A549 (cell line): ENCODE measurements around the gene DLL4. TPM values are rescaled to one million over a fixed set of nuclear protein-coding genes. Genes with fewer than 3 reads are reported as not detected.

Experiments
- ATAC-seq, 2 experiments: fragments of 200-7000 bp in 1 of 2; fragments of >200 bp in 1 of 2; cut with Nextera tagmentation in 1 of 2; cut with Tn5 transposase in 1 of 2; 3 replicates each; pipeline versions ENCODE4 v1.8.0 to v1.9.1; 2018 to 2020; ENCODE audit warnings: mild to moderate bottlenecking in 1 of 2, moderate library complexity in 1 of 2
- CTCF ChIA-PET: fragments of 300-600 bp; sonication (Branson Sonifier 250); formaldehyde crosslinking; extraction: SDS; loops from one replicate; lab custom pipeline; 2021; ENCODE audit warnings: antibody characterized with exemption, inconsistent platforms; lab: Yijun Ruan, JAX
- POLR2A ChIA-PET: fragments of 350-600 bp; formaldehyde crosslinking; extraction: SDS; loops from one replicate; lab custom pipeline; 2021; ENCODE audit warnings: antibody characterized with exemption, inconsistent platforms; lab: Yijun Ruan, JAX
- DNase-seq, 2 experiments: peaks; one replicate each; pipeline versions ENCODE4 v3.0.0 to v3.0.0-alpha.2; 2011 to 2016; ENCODE audit warnings: low read depth in 1 of 2, low spot score in 1 of 2
- FAIRE-seq: peaks from 2 replicates; lab custom pipeline; 2011; peaks lifted over from hg19 to GRCh38; lab: Jason Lieb, UNC
- H3K27ac ChIP-seq, 2 experiments: fragments of >200 bp; sonication (Bioruptor Twin); formaldehyde crosslinking; 3 replicates each; pipeline ENCODE4 v1.5.1; 2016 to 2017
- H3K4me1 ChIP-seq: fragments of >200 bp; sonication (Bioruptor Twin); formaldehyde crosslinking; 3 replicates; pipeline ENCODE4 v1.6.1; 2016
- H3K4me2 ChIP-seq: fragments of >200 bp; sonication (Bioruptor Twin); formaldehyde crosslinking; 3 replicates; pipeline ENCODE4 v1.6.1; 2016
- H3K4me3 ChIP-seq: fragments of >200 bp; sonication (Bioruptor Twin); formaldehyde crosslinking; 3 replicates; pipeline ENCODE4 v1.5.1; 2016
- H3K9me3 ChIP-seq: fragments of >200 bp; sonication (Bioruptor Twin); formaldehyde crosslinking; 3 replicates; pipeline ENCODE4 v1.6.1; 2016
- CHD4 ChIP-seq: fragments of 200-600 bp; sonication (generic); IDR thresholded peaks from 2 replicates; pipeline ENCODE4 v1.6.1; 2016; ENCODE audit warnings: antibody characterized with exemption, mild to moderate bottlenecking, borderline replicate concordance
- HEYL ChIP-seq: fragments of 250-450 bp; sonication (Bioruptor Pico); IDR thresholded peaks from 2 replicates; pipeline ENCODE4 v1.8.0; 2021; ENCODE audit warnings: mild to moderate bottlenecking, moderate library complexity
- HOXA7 ChIP-seq: fragments of 250-450 bp; sonication (Bioruptor Pico); IDR thresholded peaks from 2 replicates; pipeline ENCODE4 v1.5.0; 2020; ENCODE audit warnings: mild to moderate bottlenecking, moderate library complexity
- HOXB13 ChIP-seq: fragments of 250-450 bp; sonication (Bioruptor Pico); IDR thresholded peaks from 2 replicates; pipeline ENCODE4 v1.5.0; 2020; ENCODE audit warnings: low read depth, mild to moderate bottlenecking, moderate library complexity
- JUN ChIP-seq, 2 experiments: fragments of >200 bp; sonication (Bioruptor Twin); formaldehyde crosslinking; IDR thresholded peaks; 2 replicates in 1 of 2; 3 replicates in 1 of 2; pipeline ENCODE4 v1.6.1; 2016 to 2017
- MYC ChIP-seq: IDR thresholded peaks from 2 replicates; pipeline ENCODE4 v1.6.1; 2012; ENCODE audit warnings: mild to moderate bottlenecking, inconsistent platforms, low read length, improper control_type of control experiment, borderline replicate concordance
- RAD21 ChIP-seq, 2 experiments: fragments of >200 bp in 1 of 2; sonication (Bioruptor Twin) in 1 of 2; formaldehyde crosslinking in 1 of 2; IDR thresholded peaks in 1 of 2; conservative IDR thresholded peaks in 1 of 2; 2 replicates in 1 of 2; 3 replicates in 1 of 2; pipeline ENCODE4 v1.6.1; 2012 to 2018; ENCODE audit warnings: inconsistent platforms in 1 of 2
- RNF2 ChIP-seq: fragments of 200-600 bp; sonication (generic); IDR thresholded peaks from 2 replicates; pipeline ENCODE4 v1.6.1; 2016; ENCODE audit warnings: low read depth, mild to moderate bottlenecking, antibody characterized with exemption, moderate library complexity, borderline replicate concordance
- SMC3 ChIP-seq: fragments of >200 bp; sonication (Bioruptor Twin); formaldehyde crosslinking; IDR thresholded peaks from 3 replicates; pipeline ENCODE4 v1.6.1; 2018; ENCODE audit warnings: inconsistent platforms
- ZNF302 ChIP-seq: fragments of 250-450 bp; sonication (Bioruptor Pico); IDR thresholded peaks from 2 replicates; pipeline ENCODE4 v1.9.0; 2021; ENCODE audit warnings: inconsistent platforms, mild to moderate bottlenecking, moderate library complexity
- WGBS: methylation state at CpG from one replicate; pipeline ENCODE4 v1.1.6; 2017; ENCODE audit errors: missing lambda C conversion rate; 5-methylcytosine and 5-hydroxymethylcytosine counted together
- polyA plus RNA-seq, 4 experiments: library from polyadenylated mRNA; depleted of rRNA in 3 of 4; stranded (reverse); fragments of >200 nt; fragmentation: RNase III in 1 of 4; extraction: RNeasy Plus Mini Kit Qiagen cat#74134 plus additional on column Dnase treatment in 1 of 4; gene quantifications; 2 replicates in 3 of 4; 3 replicates in 1 of 4; pipeline ENCODE4 v1.2.3, GENCODE V29; 2011 to 2017
- TF ChIP-seq, protein P1 (sequence below): fragments of 450-650 bp; IDR thresholded peaks from 2 replicates; pipeline ENCODE4 v1.6.1; 2014; ENCODE audit warnings: antibody characterized with exemption
- TF ChIP-seq, protein P2 (sequence below): fragments of >200 bp; sonication (Bioruptor Twin); formaldehyde crosslinking; IDR thresholded peaks from 2 replicates; pipeline ENCODE4 v1.6.1; 2016
- TF ChIP-seq, protein P3 (sequence below): fragments of >200 bp; sonication (Bioruptor Twin); formaldehyde crosslinking; IDR thresholded peaks from 3 replicates; pipeline ENCODE4 v1.5.1; 2016
- TF ChIP-seq, protein P4 (sequence below): fragments of 150-350 bp; IDR thresholded peaks from 2 replicates; pipeline ENCODE4 v1.6.1; 2014; ENCODE audit warnings: low read depth, mild to moderate bottlenecking, low read length

The DLL4 gene
- polyA plus RNA-seq, 2 of the 4 experiments (the other 2 are of a cell fraction), result 0.09 to 0.28 TPM

DNA sequence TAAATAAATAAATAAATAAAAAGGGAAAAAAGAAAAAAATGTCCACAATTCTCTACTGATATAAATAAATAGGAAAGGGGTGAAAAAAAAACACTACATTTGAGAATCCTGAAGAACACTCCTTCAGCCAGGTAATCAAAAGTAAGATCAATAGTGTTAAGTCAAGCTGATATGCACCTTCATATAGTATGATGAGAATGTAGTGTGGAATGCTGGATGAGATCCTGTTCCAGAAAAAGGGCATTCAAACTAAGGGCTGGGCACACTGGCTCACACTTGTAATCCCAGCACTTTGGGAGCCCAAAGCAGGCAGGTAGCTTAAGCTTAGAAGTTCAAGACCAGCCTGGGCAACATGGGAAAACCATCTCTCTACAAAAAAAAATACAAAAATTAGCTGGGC lies 40.0 kb upstream of the DLL4 start:
- no peak for TF ChIP-seq HEYL (CRISPR knock-in tag)
- no peak for TF ChIP-seq JUN (IDR thresholded peaks at IDR 0.05)
- H3K9me3 ChIP-seq, result no peaks in the 10 kb centered on the region
- H3K4me1 ChIP-seq, result peaks cover 6% of the 10 kb centered on the region
- no peak overlapping the region for H3K4me2 ChIP-seq
- ChIA-PET CTCF (interaction anchor here (0.6 to 2.7 kb wide), 3 partner anchors 12 to 284 kb away, joined by 3 to 11 read pairs (median 3); partner anchors contain the start of gene RHOV), POLR2A (no interaction called here)
- no peak for DNase-seq
- no peak overlapping the region for H3K27ac ChIP-seq
- H3K4me3 ChIP-seq, result no peak overlapping the region
- no peak for ATAC-seq
- no peak for FAIRE-seq

DNA sequence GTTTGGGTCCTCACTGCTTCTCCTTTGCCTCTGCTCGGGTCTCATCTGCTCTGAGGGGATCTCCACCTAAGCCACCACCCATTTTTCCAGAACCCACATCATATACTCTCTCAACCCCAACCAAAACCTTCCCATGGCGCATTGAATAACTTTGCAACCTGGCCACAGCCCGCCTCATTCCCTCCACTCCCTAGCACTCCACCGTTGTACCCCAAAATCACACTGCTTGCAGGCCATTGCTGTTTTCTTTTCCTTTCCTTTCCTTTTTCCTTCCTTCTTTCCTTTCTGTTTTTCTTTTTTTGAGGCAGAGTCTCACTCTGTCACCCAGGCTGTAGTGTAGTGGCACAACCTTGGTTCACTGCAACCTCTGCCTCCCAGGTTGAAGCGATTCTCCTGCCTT lies 38.0 kb upstream of the DLL4 start:
- ChIA-PET CTCF (interaction anchor here (1.1 to 3.2 kb wide), 17 partner anchors 8 to 292 kb away, joined by 3 to 156 read pairs (median 5); partner anchors contain the start of genes GCHFR and RHOV), POLR2A (interaction anchor here (1.5 kb wide), 1 partner anchor 18 kb away, joined by 5 read pairs; no protein-coding TSS in a partner anchor)
- Histone ChIP-seq H3K4me1 (peaks cover 12% of the 10 kb centered on the region), H3K4me3 (no peak overlapping the region), H3K27ac (peak overlapping the region; percentile 22 to 66; a peak in 1 of 6 replicates), H3K9me3 (no peaks in the 10 kb centered on the region), H3K4me2 (no peak overlapping the region)
- FAIRE-seq (no peak), DNase-seq (no peak), ATAC-seq (no peak)
- WGBS, result 67% methylated on average over 5 of the region's 5 CpGs
- no peak for TF ChIP-seq HOXB13 (CRISPR knock-in tag)
- no peak for TF ChIP-seq RNF2

DNA sequence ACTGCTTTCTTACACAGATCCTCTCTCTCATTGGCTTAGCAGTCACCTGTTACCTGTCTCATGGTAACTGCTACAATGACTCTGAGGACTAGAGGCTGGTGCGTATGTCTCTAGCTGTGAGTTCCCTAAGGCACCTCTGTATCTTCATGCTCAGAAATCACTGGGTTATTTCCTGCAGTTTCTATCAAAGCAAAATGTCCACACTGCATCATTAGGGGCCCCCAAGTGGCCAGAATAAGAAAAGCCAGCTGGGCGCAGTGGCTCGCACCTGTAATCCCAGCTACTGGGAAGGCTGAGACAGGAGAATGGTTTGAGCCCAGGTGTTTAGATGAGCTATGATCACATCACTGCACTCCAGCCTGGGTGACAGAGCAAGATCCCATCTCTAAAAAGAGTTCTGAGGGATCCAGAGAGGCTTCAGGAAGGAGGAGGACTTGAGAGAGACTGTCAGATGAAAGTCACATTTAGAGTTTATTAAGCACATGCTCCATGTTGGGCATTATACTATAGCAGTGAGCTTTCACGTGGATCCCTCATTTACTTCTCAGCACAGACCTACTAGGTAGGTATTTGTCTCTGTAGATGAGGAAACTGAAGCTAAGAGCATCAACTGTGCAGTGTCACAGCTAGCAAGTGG lies 37.2 kb upstream of the DLL4 start:
- peak; percentile 31 to 46; a peak in 5 of 6 replicates for ATAC-seq
- H3K9me3 ChIP-seq, result no peaks in the 10 kb centered on the region
- ChIA-PET POLR2A (interaction anchor here (0.8 to 1.5 kb wide), 3 partner anchors 18 to 127 kb away, joined by 3 to 17 read pairs (median 5); no protein-coding TSS in a partner anchor), CTCF (interaction anchor here (0.8 to 3.2 kb wide), 30 partner anchors 9 to 293 kb away, joined by 3 to 156 read pairs (median 4); partner anchors contain the start of genes GCHFR and RHOV)
- TF ChIP-seq ZNF302 (CRISPR knock-in tag) (no peak), HOXA7 (CRISPR knock-in tag) (no peak), CHD4 (no peak), RAD21 (conservative IDR thresholded peaks at IDR 0.05 in 1 of 2, IDR thresholded peaks at IDR 0.05 in 1 of 2) (peak; percentile 69 to 70), SMC3 (peak; percentile 68), MYC (no peak)
- TF ChIP-seq, protein P1, sequence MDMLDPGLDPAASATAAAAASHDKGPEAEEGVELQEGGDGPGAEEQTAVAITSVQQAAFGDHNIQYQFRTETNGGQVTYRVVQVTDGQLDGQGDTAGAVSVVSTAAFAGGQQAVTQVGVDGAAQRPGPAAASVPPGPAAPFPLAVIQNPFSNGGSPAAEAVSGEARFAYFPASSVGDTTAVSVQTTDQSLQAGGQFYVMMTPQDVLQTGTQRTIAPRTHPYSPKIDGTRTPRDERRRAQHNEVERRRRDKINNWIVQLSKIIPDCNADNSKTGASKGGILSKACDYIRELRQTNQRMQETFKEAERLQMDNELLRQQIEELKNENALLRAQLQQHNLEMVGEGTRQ, result no peak
- TF ChIP-seq, protein P2, sequence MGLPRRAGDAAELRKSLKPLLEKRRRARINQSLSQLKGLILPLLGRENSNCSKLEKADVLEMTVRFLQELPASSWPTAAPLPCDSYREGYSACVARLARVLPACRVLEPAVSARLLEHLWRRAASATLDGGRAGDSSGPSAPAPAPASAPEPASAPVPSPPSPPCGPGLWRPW, result no peak
- TF ChIP-seq, protein P3, sequence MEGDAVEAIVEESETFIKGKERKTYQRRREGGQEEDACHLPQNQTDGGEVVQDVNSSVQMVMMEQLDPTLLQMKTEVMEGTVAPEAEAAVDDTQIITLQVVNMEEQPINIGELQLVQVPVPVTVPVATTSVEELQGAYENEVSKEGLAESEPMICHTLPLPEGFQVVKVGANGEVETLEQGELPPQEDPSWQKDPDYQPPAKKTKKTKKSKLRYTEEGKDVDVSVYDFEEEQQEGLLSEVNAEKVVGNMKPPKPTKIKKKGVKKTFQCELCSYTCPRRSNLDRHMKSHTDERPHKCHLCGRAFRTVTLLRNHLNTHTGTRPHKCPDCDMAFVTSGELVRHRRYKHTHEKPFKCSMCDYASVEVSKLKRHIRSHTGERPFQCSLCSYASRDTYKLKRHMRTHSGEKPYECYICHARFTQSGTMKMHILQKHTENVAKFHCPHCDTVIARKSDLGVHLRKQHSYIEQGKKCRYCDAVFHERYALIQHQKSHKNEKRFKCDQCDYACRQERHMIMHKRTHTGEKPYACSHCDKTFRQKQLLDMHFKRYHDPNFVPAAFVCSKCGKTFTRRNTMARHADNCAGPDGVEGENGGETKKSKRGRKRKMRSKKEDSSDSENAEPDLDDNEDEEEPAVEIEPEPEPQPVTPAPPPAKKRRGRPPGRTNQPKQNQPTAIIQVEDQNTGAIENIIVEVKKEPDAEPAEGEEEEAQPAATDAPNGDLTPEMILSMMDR, result peak; percentile 64
- TF ChIP-seq, protein P4, sequence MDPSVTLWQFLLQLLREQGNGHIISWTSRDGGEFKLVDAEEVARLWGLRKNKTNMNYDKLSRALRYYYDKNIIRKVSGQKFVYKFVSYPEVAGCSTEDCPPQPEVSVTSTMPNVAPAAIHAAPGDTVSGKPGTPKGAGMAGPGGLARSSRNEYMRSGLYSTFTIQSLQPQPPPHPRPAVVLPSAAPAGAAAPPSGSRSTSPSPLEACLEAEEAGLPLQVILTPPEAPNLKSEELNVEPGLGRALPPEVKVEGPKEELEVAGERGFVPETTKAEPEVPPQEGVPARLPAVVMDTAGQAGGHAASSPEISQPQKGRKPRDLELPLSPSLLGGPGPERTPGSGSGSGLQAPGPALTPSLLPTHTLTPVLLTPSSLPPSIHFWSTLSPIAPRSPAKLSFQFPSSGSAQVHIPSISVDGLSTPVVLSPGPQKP, result no peak
- H3K4me1 ChIP-seq, result peaks cover 12% of the 10 kb centered on the region
- H3K27ac ChIP-seq, result peak overlapping the region; percentile 22 to 66; a peak in 3 of 6 replicates
- FAIRE-seq, result no peak
- peak in 1 of 2 experiments; percentile 61 for DNase-seq
- H3K4me3 ChIP-seq, result no peak overlapping the region
- H3K4me2 ChIP-seq, result no peak overlapping the region
- WGBS, result 2% methylated on average over 4 of the region's 4 CpGs
